Fibroblast of lung (primary cell): Measurements from ENCODE around the gene COX14. TPM values are rescaled to one million over a fixed set of nuclear protein-coding genes. Genes with fewer than 3 reads are reported as not detected.

Experiments
- DNase-seq, 2 donors: peaks; one replicate each; pipeline versions ENCODE4 v3.0.0 to v3.0.0-alpha.2; 2010; ENCODE audit warnings: low read depth in 2 of 2
- H2AFZ ChIP-seq: 2 replicates; pipeline ENCODE4 v1.5.1; 2012; ENCODE audit warnings: low read length, control low read depth, inconsistent platforms
- H3K27ac ChIP-seq: 2 replicates; pipeline ENCODE4 v1.5.1; 2011; ENCODE audit warnings: low read length, control low read depth; ENCODE audit not compliant: insufficient read depth
- H3K27me3 ChIP-seq: 2 replicates; pipeline ENCODE4 v1.5.1; 2011; ENCODE audit warnings: mild to moderate bottlenecking, low read length; ENCODE audit not compliant: control insufficient read depth, insufficient read depth
- H3K36me3 ChIP-seq: 2 replicates; pipeline ENCODE4 v1.5.1; 2011; ENCODE audit warnings: low read length; ENCODE audit not compliant: control insufficient read depth, insufficient read depth
- H3K4me1 ChIP-seq: 2 replicates; pipeline ENCODE4 v1.5.1; 2011; ENCODE audit warnings: low read length; ENCODE audit not compliant: control insufficient read depth, insufficient read depth; ENCODE audit errors: extremely low read depth
- H3K4me2 ChIP-seq: 2 replicates; pipeline ENCODE4 v1.5.1; 2011; ENCODE audit warnings: low read length, control low read depth; ENCODE audit not compliant: insufficient read depth; ENCODE audit errors: extremely low read depth
- H3K4me3 ChIP-seq, 4 experiments: fragments of 200-600 bp in 1 of 4; sonication (generic) in 1 of 4; replicated peaks in 1 of 4; 2 replicates each; pipeline ENCODE4 v1.5.1; 2011 to 2016; ENCODE audit warnings: low read length in 4 of 4, low read depth in 3 of 4, mild to moderate bottlenecking in 3 of 4, control low read depth in 2 of 4, inconsistent platforms in 1 of 4, mixed read lengths in 1 of 4; ENCODE audit not compliant: insufficient read depth in 1 of 4; ENCODE audit errors: control extremely low read depth in 1 of 4
- H3K79me2 ChIP-seq: 2 replicates; pipeline ENCODE4 v1.5.1; 2012; ENCODE audit warnings: mild to moderate bottlenecking, low read length, inconsistent platforms; ENCODE audit not compliant: control insufficient read depth, insufficient read depth
- H3K9ac ChIP-seq: 2 replicates; pipeline ENCODE4 v1.5.1; 2011; ENCODE audit warnings: mild to moderate bottlenecking, low read length, control low read depth; ENCODE audit not compliant: insufficient read depth
- H3K9me3 ChIP-seq: 2 replicates; pipeline ENCODE4 v1.5.1; 2012; ENCODE audit warnings: low read depth, low read length; ENCODE audit not compliant: control insufficient read depth, insufficient read depth
- H4K20me1 ChIP-seq: 2 replicates; pipeline ENCODE4 v1.5.1; 2011; ENCODE audit warnings: low read length; ENCODE audit not compliant: control insufficient read depth, insufficient read depth; ENCODE audit errors: extremely low read depth
- CTCF ChIP-seq, 2 donors: IDR thresholded peaks in 1 of 2; conservative IDR thresholded peaks in 1 of 2; 1 replicate in 1 of 2; 2 replicates in 1 of 2; pipeline ENCODE4 v1.5.1; 2011 to 2012; ENCODE audit warnings: low read length in 2 of 2, control low read depth in 1 of 2, inconsistent platforms in 1 of 2, low read depth in 1 of 2, mild to moderate bottlenecking in 1 of 2
- EZH2 ChIP-seq: IDR thresholded peaks from 2 replicates; pipeline ENCODE4 v1.5.1; 2012; ENCODE audit warnings: low read length, control low read depth, mild to moderate bottlenecking; ENCODE audit errors: missing control alignments
- polyA plus RNA-seq, 2 donors: library from polyadenylated mRNA; depleted of rRNA in 1 of 2; stranded (reverse) in 1 of 2; unstranded in 1 of 2; fragments of >200 nt; gene quantifications; 2 replicates each; pipeline ENCODE4 v1.2.1, GENCODE V29; 2011 to 2012; ENCODE audit warnings: missing spikeins in 1 of 2
- total RNA-seq: library from RNA; depleted of rRNA; stranded (reverse); fragments of >200 nt; gene quantifications from 2 replicates; pipeline ENCODE4 v1.2.1, GENCODE V29; 2014

The COX14 gene
- total and polyA plus RNA-seq, 2 donors (not counting 1 experiment from before 2014, with no cell fraction given): 55.3 to 57.1 TPM

DNA sequence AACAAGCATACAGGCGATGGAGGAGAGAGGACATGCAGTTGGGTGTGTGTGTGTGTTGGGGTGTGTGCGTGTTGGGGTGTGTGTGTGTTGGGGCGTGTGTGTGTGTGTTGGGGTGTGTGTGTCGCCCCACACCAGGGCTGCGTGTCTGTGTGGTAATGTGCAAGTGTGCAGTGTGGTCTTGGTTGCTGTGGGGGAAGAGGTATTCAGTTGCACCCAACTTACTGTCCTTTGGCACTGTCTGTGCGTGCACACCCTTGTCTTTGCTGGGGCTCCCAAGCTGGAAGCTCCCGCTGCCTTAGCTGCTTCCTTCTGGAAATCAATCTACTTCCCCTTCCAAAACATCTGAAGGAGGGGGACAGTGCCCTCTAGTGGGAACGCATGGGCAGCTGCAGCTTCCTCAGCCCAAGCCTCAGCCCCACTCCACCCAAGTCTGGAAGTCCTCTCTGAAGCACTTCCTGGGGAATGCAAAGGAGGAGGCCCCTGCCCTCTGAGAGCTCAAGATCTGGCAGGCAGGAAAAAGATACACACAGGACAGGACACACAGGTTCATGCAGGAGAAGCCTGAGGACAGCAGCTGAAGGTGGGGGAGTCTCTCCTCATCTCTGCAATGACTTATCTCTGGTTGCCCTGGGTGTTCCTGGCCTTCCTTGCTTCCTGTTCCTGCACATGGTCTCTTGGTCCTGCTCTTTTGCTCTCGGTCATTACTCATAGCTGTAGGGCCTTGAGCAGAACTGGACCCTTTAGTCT is 41.5 kb upstream of the COX14 start:
- H3K9ac ChIP-seq: no peak overlapping the region
- no peaks in the 10 kb centered on the region for H3K9me3 ChIP-seq
- no peaks in the 10 kb centered on the region for H3K79me2 ChIP-seq
- peak overlapping the region; percentile 79 for H2AFZ ChIP-seq
- TF ChIP-seq EZH2 (no peak), CTCF (conservative IDR thresholded peaks at IDR 0.05 in 1 of 2, IDR thresholded peaks at IDR 0.05 in 1 of 2; ENCODE audit: low read depth in 1 of 2, low read length in 2 of 2) (peak; percentile 96 to 97)
- no peak overlapping the region for H3K27ac ChIP-seq
- no peaks in the 10 kb centered on the region for H4K20me1 ChIP-seq
- peaks cover 6% of the 10 kb centered on the region for H3K4me1 ChIP-seq
- no peak overlapping the region for H3K4me2 ChIP-seq
- peak; percentile 68 to 91 for DNase-seq
- no peaks in the 10 kb centered on the region for H3K36me3 ChIP-seq
- no peaks in the 10 kb centered on the region for H3K27me3 ChIP-seq
- H3K4me3 ChIP-seq: no peak overlapping the region

DNA sequence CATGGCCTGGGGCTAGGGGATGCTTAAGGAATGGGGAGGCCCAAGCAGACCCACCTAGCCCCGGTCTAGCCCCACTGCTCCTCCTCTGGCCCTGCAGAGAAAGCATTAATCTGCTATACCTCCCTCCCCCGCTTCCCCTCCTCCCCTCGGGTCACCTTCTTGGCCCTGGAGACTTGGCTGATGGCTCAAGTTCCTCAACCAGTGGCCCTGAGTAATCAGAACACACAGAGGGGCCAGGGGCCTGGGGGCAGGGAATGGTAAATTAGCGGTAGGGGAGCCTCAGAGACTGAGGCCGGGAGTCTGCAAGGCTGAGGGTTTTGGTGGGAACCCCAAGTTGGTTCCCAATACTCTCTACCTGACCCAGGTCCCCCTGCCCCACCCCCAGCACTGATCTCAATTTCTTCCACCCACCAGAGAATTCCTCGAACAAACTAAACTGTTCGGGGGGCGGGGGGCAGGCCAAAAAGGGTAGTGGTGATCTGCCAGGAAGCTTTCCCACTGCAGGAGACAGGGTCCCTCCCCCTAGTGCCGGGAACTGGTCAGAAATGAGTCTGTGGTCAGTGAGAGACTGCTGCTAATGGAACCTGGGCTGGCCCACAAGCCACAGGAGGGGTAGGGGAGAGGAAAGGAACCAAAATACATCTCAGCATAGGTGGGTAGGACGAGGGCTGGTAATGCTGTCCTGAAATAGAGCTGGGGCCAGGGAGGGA is 39.7 kb upstream of the COX14 start:
- no peak overlapping the region for H3K27ac ChIP-seq
- no peak overlapping the region for H3K4me3 ChIP-seq
- no peaks in the 10 kb centered on the region for H3K9me3 ChIP-seq
- no peak overlapping the region for H3K9ac ChIP-seq
- no peak overlapping the region for H3K4me2 ChIP-seq
- TF ChIP-seq EZH2 (no peak), CTCF (conservative IDR thresholded peaks at IDR 0.05 in 1 of 2, IDR thresholded peaks at IDR 0.05 in 1 of 2; ENCODE audit: low read depth in 1 of 2, low read length in 2 of 2) (no peak)
- no peak overlapping the region for H2AFZ ChIP-seq
- H3K4me1 ChIP-seq: peaks cover 3% of the 10 kb centered on the region
- H3K36me3 ChIP-seq: no peaks in the 10 kb centered on the region
- no peaks in the 10 kb centered on the region for H3K79me2 ChIP-seq
- H4K20me1 ChIP-seq: no peaks in the 10 kb centered on the region
- DNase-seq: no peak
- H3K27me3 ChIP-seq: no peaks in the 10 kb centered on the region

DNA sequence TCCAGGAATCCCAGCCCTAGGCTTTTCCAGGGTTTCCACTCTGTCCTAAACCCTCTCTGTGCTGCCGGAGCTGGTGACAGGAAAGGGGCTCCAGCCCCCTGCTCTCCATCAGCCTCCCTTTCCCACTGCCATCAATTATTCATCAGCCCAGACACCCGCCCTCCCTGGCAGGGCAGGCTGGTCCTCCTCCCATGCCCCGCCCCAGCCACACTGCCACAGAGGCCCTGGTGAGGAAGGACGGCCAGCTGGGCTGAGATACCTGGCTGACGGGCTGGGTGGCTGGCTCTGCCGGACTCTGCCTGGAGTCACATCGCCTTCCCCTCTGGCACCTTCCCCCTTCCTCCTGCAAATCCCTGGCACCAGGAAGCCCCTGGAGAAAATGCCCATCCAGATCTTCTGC is 38.8 kb upstream of the COX14 start:
- no peak overlapping the region for H3K4me3 ChIP-seq
- H3K9ac ChIP-seq: no peak overlapping the region
- H3K4me1 ChIP-seq: peaks cover 3% of the 10 kb centered on the region
- no peak overlapping the region for H3K27ac ChIP-seq
- no peak overlapping the region for H2AFZ ChIP-seq
- H3K27me3 ChIP-seq: no peaks in the 10 kb centered on the region
- TF ChIP-seq CTCF (conservative IDR thresholded peaks at IDR 0.05 in 1 of 2, IDR thresholded peaks at IDR 0.05 in 1 of 2; ENCODE audit: low read depth in 1 of 2, low read length in 2 of 2): no peak
- H3K4me2 ChIP-seq: no peak overlapping the region
- DNase-seq: no peak
- no peaks in the 10 kb centered on the region for H3K9me3 ChIP-seq
- no peaks in the 10 kb centered on the region for H4K20me1 ChIP-seq
- no peaks in the 10 kb centered on the region for H3K79me2 ChIP-seq
- no peaks in the 10 kb centered on the region for H3K36me3 ChIP-seq
